ENCODE measurements around the gene PAK6.

GRCh38 chr15:40275523-40275922 lies 36.7 kb downstream of the PAK6 start:
- TF ChIP-seq CTCF (IDR thresholded peaks at IDR 0.05; ENCODE audit: poor library complexity) = no peak
- TF ChIP-seq EZH2phosphoT487 (IDR thresholded peaks at IDR 0.05; ENCODE audit: low read depth, severe bottlenecking, unreplicated experiment) = no peak
- TF ChIP-seq EZH2 (IDR thresholded peaks at IDR 0.05; ENCODE audit: borderline replicate concordance) = no peak

Measured in hepatocyte (in vitro differentiated cells).